Retinal pigment epithelial cell (primary cell): ENCODE results near the gene GAK.

ENCODE experiments used
- DNase-seq: peaks from one replicate; pipeline ENCODE4 v3.0.0-alpha.2; 2010; ENCODE audit warnings: low read depth
- H3K4me3 ChIP-seq: 2 replicates; pipeline ENCODE4 v1.5.1; 2011; ENCODE audit warnings: mild to moderate bottlenecking, low read length, control low read depth, moderate library complexity
- CTCF ChIP-seq: conservative IDR thresholded peaks from 2 replicates; pipeline ENCODE4 v1.5.1; 2011; ENCODE audit warnings: low read depth, low read length, control low read depth, inconsistent platforms

Gene GAK

GRCh38 chr4:834368-835147 lies 97.6 kb downstream of the GAK start:
- no peak for DNase-seq
- no peak overlapping the region for H3K4me3 ChIP-seq
- TF ChIP-seq CTCF, result no peak

- no peak overlapping the region for H3K4me3 ChIP-seq
- DNase-seq, result no peak
- no peak for TF ChIP-seq CTCF
These were observed 98.3 kb downstream of the GAK start for GRCh38 chr4:833731-834367.

- no peak for DNase-seq
- TF ChIP-seq CTCF, result no peak
- no peak overlapping the region for H3K4me3 ChIP-seq
These were observed 99.0 kb downstream of the GAK start for GRCh38 chr4:833156-833555.

- TF ChIP-seq CTCF, result no peak
- no peak for DNase-seq
- H3K4me3 ChIP-seq, result no peak overlapping the region
These were observed 99.6 kb downstream of the GAK start for GRCh38 chr4:832536-832935.

GRCh38 chr4:832108-832507 lies 100.0 kb downstream of the GAK start:
- DNase-seq, result no peak
- no peak for TF ChIP-seq CTCF
- H3K4me3 ChIP-seq, result no peak overlapping the region

GRCh38 chr4:831483-831805 lies 100.7 kb downstream of the GAK start:
- no peak for TF ChIP-seq CTCF
- DNase-seq, result no peak
- no peak overlapping the region for H3K4me3 ChIP-seq
